GM19043 (cell line): ENCODE results near the gene KIRREL2.
"Not testable (repeated sequence)": the region's sequence is repeated elsewhere in the genome, so short reads cannot be mapped to it uniquely, and the experiment has no call there.

Experiments
- ATAC-seq: cut with Tn5 transposase; IDR thresholded peaks from one replicate; pipeline ENCODE4 v1.9.1; 2021; ENCODE audit warnings: low read depth; ENCODE audit not compliant: unreplicated experiment

The KIRREL2 gene

DNA sequence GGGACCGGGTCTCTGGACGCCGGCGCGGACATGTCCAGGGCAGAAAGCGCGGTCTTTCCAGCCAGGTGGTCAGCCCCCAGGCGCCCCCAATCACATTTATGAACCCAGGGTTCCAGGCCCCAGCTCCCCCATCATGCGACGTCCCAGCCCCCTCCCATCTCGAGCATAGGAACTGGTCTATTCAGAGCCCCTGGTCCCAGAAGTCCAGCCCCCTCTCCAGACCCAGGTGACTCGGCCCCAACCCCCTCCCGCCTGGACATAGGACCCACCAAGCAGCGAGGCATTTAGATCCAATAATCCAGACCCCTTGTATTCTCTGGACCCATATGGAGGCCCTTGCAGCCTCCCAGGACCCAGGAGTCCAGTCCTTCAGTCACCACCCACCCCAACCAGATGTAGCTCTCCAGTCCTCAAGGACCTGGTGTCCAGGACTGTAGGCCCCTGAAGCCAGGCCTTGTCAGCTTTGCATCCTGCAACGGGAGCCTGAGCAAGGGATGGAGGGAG, 12.2 kb downstream of the KIRREL2 start:
- no peak for ATAC-seq

DNA sequence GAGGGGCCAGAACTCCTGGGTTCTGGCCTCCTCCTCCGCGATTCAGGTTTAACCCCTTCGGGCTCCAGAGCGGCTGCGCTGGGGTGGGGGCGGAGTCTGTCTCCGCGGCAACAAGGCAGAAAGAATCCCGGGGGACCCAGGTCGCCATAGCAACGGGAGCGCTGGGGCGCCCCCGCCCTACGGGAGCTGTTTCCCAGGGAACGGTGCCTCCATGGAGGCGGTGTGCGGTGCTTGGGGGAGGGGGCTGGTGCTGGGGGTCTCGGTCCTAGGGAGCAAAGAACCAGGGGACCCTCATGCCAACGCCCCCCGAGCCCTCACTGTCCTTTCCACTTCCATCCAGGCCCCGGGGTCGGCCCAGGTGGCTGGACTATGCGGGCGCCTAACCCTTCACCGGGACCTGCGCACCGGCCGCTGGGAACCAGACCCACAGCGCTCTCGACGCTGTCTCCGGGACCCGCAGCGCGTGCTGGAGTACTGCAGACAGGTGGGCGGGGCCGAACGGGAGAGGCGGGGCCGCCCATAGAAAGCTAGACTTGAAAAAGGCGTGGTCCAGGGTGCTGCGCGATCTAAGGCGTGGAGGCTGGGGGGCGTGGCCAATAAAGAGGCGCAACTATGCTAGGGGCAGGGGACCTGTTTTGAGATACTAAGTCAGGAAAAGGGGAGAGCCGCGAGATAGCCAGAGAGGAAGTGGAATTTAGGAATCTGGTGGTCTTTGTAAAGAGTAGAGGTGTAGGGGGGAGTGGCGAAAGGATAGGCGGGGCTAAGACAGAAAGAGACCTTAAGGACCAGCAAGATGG, 12.8 kb downstream of the KIRREL2 start:
- ATAC-seq, result no peak

DNA sequence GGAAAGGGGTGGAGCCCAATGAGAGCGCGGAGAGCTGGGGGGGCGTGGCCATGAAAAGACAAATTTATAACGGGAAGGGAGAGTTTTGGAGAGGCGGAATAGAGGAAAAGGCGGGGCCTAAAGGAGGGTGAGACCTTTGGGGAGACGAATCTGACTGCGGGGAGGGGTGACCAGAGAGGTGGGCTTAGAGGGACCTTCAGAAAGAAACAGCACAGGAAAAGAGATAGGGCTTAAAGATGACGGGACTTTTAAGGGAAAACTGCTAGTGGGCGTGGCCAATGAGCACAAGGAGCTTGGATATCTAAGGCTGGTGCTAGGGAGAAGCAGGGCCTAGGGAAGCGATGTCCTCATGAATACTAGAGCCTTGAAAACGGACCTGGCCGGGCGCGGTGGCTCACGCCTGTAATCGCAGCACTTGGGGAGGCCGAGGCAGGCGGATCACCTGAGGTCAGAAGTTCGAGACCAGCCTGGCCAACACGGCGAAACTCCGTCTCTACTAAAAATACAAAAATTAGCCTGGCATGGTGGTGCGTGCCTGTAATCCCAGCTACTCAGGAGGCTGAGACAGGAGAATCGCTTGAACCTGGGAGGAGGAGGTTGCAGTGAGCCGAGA, 13.5 kb downstream of the KIRREL2 start:
- not testable (repeated sequence) for ATAC-seq

DNA sequence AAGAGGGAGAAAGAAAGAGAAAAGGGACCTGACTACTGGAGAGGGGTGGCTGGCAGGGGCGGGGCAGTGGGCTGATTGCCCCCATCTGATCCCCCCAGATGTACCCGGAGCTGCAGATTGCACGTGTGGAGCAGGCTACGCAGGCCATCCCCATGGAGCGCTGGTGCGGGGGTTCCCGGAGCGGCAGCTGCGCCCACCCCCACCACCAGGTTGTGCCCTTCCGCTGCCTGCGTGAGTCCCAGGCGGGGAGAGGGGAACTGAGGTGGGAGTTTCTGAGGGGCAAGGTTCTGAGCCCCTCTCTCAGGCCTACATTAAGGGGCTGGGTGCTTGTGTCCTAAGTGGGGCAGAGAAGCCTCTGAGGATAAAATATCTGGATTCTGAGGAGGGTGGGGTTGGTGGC, 14.1 kb downstream of the KIRREL2 start:
- no peak for ATAC-seq

DNA sequence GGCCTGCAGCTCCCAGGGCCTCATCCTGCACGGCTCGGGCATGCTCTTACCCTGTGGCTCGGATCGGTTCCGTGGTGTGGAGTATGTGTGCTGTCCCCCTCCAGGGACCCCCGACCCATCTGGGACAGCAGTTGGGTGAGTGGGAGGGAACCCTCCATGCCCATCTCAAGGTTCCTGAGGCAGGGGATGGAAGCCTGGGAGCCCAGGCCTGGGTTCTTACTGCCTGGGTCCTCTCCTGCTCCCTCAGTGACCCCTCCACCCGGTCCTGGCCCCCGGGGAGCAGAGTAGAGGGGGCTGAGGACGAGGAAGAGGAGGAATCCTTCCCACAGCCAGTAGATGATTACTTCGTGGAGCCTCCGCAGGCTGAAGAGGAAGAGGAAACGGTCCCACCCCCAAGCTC, 14.9 kb downstream of the KIRREL2 start:
- no peak for ATAC-seq

DNA sequence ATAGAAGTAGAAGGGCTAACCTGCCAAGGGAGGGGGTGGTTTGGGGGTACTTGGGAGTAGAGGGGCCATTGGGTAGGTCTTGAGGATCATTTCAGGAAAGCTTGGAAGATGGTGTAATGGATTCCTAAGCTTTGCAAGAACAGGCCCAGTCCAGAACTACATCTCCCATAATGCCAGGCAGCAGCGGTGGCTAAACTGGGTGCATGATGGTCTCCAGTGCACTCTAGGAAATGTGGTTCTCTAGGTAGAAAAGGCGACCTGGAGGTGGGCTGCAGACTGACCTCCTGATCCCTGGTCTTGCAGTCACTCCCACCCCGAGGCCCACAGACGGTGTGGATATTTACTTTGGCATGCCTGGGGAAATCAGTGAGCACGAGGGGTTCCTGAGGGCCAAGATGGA, 15.5 kb downstream of the KIRREL2 start:
- no peak for ATAC-seq

DNA sequence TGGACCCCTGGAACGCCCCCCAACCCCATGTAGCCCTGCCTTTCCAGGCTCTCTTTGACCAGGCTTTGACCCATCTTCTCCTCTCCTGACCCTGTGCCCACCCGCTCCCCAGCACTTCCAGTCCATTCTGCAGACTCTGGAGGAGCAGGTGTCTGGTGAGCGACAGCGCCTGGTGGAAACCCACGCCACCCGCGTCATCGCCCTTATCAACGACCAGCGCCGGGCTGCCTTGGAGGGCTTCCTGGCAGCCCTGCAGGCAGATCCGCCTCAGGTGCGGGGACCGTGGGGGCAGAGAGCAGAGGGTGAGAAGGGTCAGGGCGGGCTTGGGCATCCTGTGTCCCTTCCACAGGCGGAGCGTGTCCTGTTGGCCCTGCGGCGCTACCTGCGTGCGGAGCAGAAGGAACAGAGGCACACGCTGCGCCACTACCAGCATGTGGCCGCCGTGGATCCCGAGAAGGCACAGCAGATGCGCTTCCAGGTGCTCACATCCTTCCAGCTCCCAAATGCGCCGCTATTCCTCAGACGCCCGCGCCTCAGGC, 17.8 kb downstream of the KIRREL2 start:
- ATAC-seq, result no peak

DNA sequence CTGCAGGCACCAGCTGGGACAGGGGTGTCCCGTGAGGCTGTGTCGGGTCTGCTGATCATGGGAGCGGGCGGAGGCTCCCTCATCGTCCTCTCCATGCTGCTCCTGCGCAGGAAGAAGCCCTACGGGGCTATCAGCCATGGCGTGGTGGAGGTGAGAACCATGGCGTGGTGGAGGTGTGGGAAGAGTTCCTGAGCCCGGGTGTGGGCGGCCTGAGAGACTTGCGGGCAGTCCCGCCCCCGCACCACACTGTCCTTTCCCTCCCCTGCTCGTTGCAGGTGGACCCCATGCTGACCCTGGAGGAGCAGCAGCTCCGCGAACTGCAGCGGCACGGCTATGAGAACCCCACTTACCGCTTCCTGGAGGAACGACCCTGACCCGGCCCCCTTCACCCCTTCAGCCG, 22.4 kb downstream of the KIRREL2 start:
- ATAC-seq, result no peak

DNA sequence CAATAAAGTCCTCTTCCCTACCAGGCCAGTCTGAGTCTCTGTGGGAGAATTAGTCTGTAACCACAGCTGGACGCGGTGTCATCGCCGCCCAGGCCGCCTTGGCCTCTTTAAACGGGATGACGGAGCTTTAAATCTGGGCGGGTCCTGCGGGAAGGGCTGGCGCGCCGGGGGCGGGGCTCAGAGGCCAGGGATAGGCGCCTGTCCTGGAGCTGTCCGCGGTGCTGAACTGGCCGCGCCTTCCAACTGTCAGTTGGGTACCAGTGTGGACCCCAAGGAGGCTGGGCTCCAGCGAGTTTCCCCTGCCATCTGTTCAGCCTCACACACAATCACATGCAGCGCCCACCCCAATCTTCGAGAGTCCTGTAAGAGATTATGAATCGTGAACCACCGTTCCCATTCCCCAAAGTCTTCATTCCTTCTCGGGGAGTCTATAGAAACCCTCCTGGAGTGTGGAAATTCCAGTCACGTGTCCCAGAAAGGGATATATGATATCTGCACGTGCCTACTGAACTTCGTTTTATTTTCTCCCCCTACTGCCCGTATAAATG, 23.1 kb downstream of the KIRREL2 start:
- no peak for ATAC-seq

DNA sequence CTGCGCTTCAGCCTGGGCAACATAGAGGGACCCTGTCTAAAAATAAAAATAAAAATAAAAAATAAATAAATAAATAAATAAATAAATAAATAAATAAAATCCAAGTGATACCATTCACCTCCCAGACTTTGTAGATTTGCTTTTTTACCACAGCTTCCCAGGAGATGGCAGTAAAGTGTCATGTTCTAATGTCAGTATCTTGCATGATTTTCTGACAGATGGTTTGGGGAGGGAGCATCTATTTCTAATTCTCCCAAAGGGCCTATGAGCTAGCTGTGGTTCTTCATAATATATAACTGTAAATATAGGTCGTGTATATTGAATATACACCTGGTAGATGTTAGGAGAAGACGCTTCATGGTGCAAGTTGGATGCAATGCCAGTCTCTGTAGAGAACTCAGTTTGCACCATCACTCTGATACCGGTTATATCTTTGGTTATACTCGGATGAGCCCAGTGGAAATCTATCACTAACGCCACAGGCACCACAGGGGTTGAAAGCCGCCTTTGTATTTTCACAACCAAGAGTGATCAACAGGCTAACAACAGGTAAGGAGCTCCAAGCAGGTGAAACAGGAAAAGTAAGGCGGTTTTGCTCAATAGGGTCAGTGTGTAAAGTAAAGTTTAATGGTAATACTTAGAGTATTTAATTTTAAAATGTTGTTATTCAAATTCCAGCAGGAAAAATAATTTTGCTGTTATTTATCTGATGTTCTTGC, 25.6 kb downstream of the KIRREL2 start:
- no peak for ATAC-seq

DNA sequence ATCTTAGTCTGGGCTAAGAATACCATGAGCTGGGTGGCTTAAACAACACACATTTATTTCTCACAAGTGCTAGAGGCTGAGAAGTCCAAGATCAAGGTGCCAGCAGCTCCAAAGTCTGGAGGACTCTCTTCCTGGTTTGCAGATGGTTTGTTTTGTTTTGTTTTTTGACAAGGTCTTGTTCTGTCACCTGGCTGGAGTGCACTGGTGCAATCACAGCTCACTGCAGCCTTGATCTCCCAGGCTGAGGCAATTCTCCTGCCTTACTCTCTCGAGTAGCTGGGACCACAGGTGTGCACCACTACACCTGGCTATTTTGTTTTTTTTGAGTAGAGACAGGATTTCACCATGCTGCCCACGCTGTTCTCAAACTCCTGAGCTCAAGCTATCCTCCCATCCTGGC, 27.2 kb downstream of the KIRREL2 start:
- ATAC-seq, result no peak

DNA sequence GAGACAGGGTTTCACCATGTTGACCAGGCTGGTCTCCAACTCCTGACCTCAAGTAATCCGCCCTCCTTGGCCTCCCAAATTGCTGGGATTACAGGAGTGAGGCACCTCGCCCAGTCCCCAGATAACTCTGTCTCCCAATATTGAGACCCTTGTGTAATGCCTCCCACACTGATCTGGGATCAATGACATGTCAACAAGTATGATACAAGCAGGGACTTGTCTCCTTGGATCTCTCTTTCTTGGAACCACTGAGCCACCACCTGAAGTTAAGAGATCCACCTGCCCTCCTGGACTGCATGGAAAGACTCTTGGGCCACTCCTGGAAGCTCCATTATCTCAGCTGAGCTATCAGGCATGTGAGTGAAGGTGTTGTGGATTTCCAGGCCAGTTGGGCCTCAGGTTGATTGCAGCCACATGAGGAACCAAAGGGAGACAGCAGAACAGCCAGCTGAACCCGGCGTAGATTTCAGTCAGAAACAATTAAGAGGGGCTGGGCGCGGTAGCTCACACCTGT, 28.6 kb downstream of the KIRREL2 start:
- no peak for ATAC-seq

DNA sequence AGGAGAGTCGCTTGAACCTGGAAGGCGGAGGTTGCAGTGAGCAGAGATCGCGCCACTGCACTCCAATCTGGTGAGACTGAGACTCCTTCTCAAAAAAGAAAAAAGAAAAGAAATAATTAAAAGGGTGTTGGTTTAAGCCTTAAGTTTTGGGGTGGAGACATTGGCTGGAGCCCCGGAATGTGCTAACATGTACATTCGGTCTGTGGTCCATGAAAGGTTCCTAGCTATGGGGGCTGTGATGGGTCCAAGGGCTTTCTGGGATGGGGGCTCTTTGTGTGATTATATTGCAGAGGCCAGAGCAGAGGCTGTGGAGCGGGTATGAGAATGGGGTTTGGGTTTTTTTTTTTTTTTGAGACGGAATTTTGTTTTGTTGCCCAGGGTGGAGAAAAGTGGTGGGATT, 29.2 kb downstream of the KIRREL2 start:
- ATAC-seq, result no peak

DNA sequence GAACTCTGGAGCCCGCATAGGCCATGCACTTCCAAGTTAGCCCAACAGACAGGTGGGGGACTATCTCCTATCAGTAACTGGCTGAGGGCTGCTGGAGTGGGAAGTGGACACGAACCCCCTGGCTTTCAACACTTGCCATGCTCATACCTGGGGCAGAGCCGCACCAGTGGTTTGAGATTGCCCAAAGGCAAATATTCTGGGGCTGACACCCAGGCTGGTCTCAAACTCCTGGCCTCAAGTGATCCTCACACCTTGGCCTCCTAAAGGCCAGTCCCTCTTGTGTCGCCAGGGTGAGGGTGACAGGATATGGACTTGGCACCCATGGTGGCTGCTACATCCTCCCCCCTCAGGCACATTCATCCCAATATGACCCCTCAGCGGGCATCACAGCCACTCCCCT, 30.5 kb downstream of the KIRREL2 start:
- no peak for ATAC-seq

DNA sequence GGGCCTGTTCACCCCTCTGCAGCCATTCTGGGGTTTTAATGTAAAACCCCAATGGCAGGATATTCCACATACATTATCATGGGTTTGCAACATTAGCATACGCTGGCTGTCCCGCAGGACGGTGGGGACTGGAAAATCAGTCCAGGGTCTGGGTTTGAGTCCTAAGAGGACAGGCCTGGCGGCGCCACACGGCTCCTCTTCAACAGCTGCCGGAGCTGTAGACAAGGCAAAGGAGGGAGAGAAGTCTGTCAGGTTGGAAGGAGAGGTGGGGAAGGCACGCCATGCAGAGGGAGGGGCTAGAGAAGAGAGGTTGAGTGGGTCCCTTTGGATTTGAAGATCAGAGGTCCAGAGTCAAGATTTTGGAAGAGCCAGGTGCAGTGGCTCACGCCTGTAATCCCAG, 31.7 kb downstream of the KIRREL2 start:
- no peak for ATAC-seq

DNA sequence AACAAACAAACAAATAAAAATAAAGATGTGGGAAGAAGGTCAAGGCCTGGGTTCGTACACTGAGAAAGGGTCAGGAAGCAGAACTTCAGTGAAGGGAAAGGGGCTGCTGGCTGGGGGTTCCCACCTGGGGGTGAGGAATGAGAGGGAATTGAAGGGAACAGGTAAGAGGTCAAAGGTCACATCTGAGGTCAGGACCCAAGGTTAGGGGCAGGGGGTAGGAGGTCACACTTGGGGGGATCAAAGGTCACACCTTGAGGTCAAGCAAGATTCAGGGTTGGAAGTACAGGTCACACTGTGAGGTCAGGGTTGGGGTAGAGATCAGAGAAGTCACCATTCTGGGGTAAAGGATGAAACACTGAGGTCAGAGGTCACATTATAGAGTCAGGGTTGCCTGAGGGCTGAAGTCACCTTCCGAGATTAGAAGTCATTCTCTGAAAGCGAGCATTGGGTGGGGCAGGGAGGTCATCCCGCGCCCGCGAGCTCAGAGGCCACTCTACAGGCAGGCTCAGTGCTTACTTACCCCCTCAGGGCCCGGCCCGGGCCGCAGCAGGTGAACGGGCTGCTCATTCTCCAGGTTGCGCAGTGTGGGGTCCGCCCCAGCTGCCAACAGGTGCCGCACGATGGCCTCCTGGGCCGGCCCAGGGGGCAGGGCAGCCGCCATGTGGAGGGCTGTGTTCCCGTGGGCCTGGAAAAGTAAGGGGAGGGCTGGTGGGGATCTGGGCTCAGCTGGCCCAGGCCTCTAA, 32.8 kb downstream of the KIRREL2 start:
- no peak for ATAC-seq

DNA sequence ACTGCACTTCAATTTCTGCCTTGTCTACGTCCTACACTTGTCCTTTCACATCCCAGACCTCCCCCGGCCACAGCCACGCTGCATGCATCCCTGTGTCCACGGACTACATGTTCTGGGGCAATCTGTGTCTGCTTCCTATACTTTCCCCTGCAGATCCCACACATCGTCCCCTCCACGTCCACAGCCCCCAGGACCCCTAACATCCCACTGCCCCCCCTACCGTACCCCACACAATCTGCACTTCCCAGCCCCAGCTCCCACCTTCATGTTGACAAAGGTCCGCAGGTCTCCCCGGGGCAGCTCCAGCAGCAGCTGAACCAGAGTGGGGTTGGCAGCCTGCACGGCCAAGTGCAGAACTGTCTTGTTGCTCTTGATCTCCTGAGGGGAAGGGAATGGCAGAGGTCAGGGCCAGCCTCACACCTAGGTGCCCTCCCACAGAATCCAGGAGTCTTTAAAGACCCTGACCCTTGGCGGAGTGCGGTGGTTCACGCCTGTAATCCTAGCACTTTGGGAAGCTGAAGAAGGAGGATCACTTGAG, 33.5 kb downstream of the KIRREL2 start:
- no peak for ATAC-seq

DNA sequence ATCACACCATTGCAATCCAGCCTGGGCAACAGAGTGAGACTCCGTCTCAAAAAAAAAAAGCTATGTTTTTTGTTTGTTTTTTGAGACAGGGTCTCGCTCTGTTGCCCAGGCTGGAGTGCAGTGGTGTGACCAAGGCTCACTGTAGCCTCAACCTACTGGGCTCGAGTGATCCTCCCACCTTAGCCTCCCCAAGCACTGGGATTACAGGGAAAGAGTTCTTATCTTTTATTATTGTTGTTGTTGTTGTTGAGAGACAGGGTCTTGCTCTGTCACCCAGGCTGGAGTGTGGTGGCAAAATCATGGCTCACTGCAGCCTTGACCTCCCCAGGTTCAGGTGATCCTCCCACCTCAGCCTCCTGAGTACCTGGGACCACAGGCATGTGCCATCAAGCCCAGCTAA, 35.1 kb downstream of the KIRREL2 start:
- ATAC-seq, result not testable (repeated sequence)

DNA sequence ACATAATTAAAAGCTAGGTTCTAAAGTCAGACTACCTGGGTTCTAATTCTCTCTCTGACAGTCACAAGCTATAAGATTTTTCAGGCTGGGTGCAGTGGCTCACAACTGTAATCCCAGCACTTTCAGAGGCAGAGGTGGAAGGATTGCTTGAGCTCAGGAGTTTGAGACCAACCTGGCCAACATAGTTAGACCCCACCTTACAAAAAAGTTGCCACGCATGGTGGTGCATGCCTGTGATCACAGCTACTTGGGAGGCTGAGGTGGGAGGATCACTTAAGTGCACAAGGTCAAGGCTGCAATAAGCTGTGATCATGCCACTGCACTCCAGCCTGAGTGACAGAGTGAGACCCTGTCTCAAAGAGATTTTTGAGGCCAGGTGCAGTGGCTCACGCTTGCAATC, 37.6 kb downstream of the KIRREL2 start:
- no peak for ATAC-seq
